LNCaP clone FGC (cell line): Measurements from ENCODE around the gene ZNF296.
A peak's percentile ranks its signal among the peaks of the same experiment; 100 is the strongest.

Experiments
- DNase-seq: peaks from one replicate; pipeline ENCODE4 v3.0.0-alpha.2; 2011; ENCODE audit warnings: low read depth
- H3K4me3 ChIP-seq: 2 replicates; pipeline ENCODE4 v1.5.1; 2011; ENCODE audit warnings: mild to moderate bottlenecking, low read depth, low read length, control low read depth
- CTCF ChIP-seq: IDR thresholded peaks from 2 replicates; pipeline ENCODE4 v1.5.1; 2012; ENCODE audit warnings: mild to moderate bottlenecking; ENCODE audit not compliant: control insufficient read depth, insufficient read depth; ENCODE audit errors: extremely low read depth

ZNF296 gene

GRCh38 chr19:45094137-45094536 lies 17.9 kb upstream of the ZNF296 start:
- no peak for TF ChIP-seq CTCF
- peak overlapping the region; percentile 80 for H3K4me3 ChIP-seq
- no peak for DNase-seq

DNA sequence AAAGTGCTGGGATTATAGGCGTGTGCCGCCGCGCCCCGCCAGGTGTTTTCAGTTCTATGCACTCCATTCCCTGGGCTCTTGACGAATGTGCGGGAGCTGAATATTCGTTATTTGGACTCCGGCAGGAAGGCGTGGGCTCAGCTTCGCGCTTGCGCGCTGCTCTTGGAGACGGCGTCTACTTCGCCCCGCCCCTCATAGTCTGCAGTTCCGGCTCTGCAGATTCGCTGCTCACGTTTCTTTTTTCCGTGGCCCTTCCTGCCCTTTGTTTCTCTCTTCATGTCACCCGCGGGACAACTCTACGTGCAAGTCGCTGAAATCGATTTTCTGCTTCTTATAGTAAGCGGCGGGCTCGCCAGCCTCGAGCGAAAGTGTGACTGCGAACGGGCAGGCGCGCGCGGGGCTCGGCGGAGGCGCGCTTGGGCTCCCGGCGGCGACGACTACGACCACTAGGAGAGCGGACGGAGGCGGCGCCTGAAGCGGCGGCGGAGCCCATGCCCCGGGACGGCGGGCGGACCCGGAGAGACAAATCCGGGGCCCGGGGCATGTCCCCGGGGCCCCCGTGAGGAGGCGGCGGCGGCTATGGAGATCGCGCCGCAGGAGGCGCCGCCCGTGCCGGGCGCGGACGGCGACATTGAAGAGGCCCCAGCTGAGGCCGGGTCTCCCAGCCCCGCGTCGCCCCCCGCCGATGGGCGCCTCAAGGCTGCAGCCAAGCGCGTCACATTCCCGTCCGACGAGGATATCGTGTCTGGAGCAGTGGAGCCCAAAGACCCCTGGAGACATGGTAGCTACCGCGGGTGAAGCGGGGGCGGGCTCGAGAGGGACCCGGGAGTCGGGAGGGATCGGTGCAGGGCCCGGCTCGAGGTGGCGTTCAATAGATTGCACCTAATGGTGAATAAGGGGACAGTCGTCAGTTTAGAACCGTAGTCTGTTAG lies 16.7 kb upstream of the ZNF296 start, which contains the start of gene PPP1R37:
PPP1R37 (plus strand) TSS at position 433 of the 932 bp plus-strand sequence; CDS start at position 580, 147 bp downstream.
- H3K4me3 ChIP-seq = peak within 1 kb of the TSS; percentile 80
- DNase-seq = peak; percentile 81
- TF ChIP-seq CTCF = no peak

GRCh38 chr19:45091031-45091923 lies 15.0 kb upstream of the ZNF296 start:
- TF ChIP-seq CTCF = no peak
- peak; percentile 91 for DNase-seq
- H3K4me3 ChIP-seq = peak overlapping the region; percentile 80

GRCh38 chr19:45090606-45091005 lies 14.3 kb upstream of the ZNF296 start:
- TF ChIP-seq CTCF = no peak
- no peak for DNase-seq
- H3K4me3 ChIP-seq = peak overlapping the region; percentile 80

GRCh38 chr19:45090034-45090433 lies 13.8 kb upstream of the ZNF296 start:
- no peak for DNase-seq
- TF ChIP-seq CTCF = no peak
- no peak overlapping the region for H3K4me3 ChIP-seq

- no peak overlapping the region for H3K4me3 ChIP-seq
- no peak for DNase-seq
- no peak for TF ChIP-seq CTCF
Measured at GRCh38 chr19:45087531-45087930, 11.3 kb upstream of the ZNF296 start.
